Heart right ventricle (tissue), 16 donors: Measurements from ENCODE around the gene FTCDNL1. TPM values are rescaled to one million over a fixed set of nuclear protein-coding genes. Genes with fewer than 3 reads are reported as not detected.

ENCODE experiments used
- ATAC-seq, 8 donors: fragments of 200-7000 bp; cut with Tn5 transposase; one replicate each; pipeline ENCODE4 v1.9.1; 2020; ENCODE audit warnings: mild to moderate bottlenecking in 8 of 8, moderate library complexity in 8 of 8, moderate number of reproducible peaks in 1 of 8
- DNase-seq, 2 donors: peaks; one replicate each; pipeline ENCODE4 v3.0.0-alpha.2; 2020
- H3K27ac ChIP-seq, 10 donors: fragments of 200-600 bp; sonication (generic) in 2 of 10; one replicate each; pipeline versions ENCODE4 v1.5.0 to v1.8.0; 2020 to 2022; ENCODE audit warnings: mild to moderate bottlenecking in 3 of 10
- H3K27me3 ChIP-seq, 7 donors: fragments of 200-600 bp; one replicate each; pipeline ENCODE4 v1.8.0; 2021 to 2022; ENCODE audit warnings: mild to moderate bottlenecking in 2 of 7
- H3K36me3 ChIP-seq, 9 donors: fragments of 200-600 bp; sonication (generic) in 1 of 9; one replicate each; pipeline versions ENCODE4 v1.5.0 to v1.8.0; 2020 to 2022; ENCODE audit warnings: mild to moderate bottlenecking in 2 of 9
- H3K4me1 ChIP-seq, 9 donors: fragments of 200-600 bp; sonication (generic) in 1 of 9; one replicate each; pipeline versions ENCODE4 v1.5.0 to v1.8.0; 2020 to 2022; ENCODE audit warnings: mild to moderate bottlenecking in 4 of 9
- H3K4me3 ChIP-seq, 10 donors: fragments of 200-600 bp; sonication (generic) in 2 of 10; one replicate each; pipeline versions ENCODE4 v1.5.0 to v1.8.0; 2020 to 2022; ENCODE audit warnings: mild to moderate bottlenecking in 7 of 10, moderate library complexity in 2 of 10
- H3K9me3 ChIP-seq, 11 donors: fragments of 200-600 bp in 10 of 11; sonication (generic) in 2 of 11; one replicate each; pipeline versions ENCODE4 v1.5.0 to v1.8.0; 2013 to 2022; ENCODE audit warnings: mild to moderate bottlenecking in 2 of 11, control low read depth in 1 of 11, moderate library complexity in 1 of 11
- CTCF ChIP-seq, 9 donors: fragments of 200-600 bp; sonication (generic) in 2 of 9; IDR thresholded peaks; one replicate each; pipeline versions ENCODE4 v1.5.0 to v1.8.0; 2021 to 2022; ENCODE audit warnings: antibody characterized with exemption in 9 of 9, mild to moderate bottlenecking in 5 of 9, moderate library complexity in 1 of 9
- WGBS, 2 donors: extraction: QIAGEN DNeasy Blood & Tissue Kit; methylation state at CpG; one replicate each; pipeline ENCODE4 v1.1.7; 2013; ENCODE audit warnings: inconsistent platforms in 1 of 2; 5-methylcytosine and 5-hydroxymethylcytosine counted together
- intact Hi-C, 10 donors: fragments of 100-400 bp; cut with DNase I; formaldehyde crosslinking; loops; one replicate each; pipeline versions ENCODE4 v1.11.1 to v1.14.2; 2022
- polyA plus RNA-seq, 2 donors: library from polyadenylated mRNA; stranded (reverse); fragments of 200-250 nt; gene quantifications; one replicate each; pipeline ENCODE4 v1.2.3, GENCODE V29; 2013
- total RNA-seq, 10 donors: library from RNA; stranded (reverse); fragmentation: NEBNext Ultra II Directional in 3 of 10; extraction: Animal tissue kit (Norgen Biotek cat#: 25700) in 3 of 10; gene quantifications; one replicate each; pipeline versions ENCODE4 v1.2.1 to v1.2.4, GENCODE V29; 2021 to 2023
- donor health status: Arrhythmogenic right ventricular cardiomyopathy.
- donor health status: ischemic (EF 13 %, LVEDD 7.1; RV severe dilation, severe dysfunction).
- donor health status: healthy with polysubstance abuse.
- donor health status: DM: no; HTN: yes; CAD: no.
- donor health status: DM: no; HTN: no; CAD: no.
- donor health status: ischemic (EF 25% LVEDD 6.9; RV normal size, moderate dysfunction).
- donor health status: ischemic (EF 25% LVEDD 5.7; RV mildly dilated, moderate dysfunction).
- donor health status: healthy.
- donor health status: DM: yes; HTN: yes; CAD: no.
- donor health status: Ischemic cardiomyopathy.
- donor health status: ischemic (EF 35%, LVEDD 5.7; RV mildly dilated, moderate dysfunction).
- donor health status: nonischemic (EF 11% LVEDD 7.7; RV severe dilation, severe dysfunction).
- donor health status: DM: yes; HTN: yes; CAD: no.
- donor health status: PGD.
- donor health status: ischemic (EF 29% LVEDD 5.4; RV normal size, mild dysfunction).
- donor health status: nonischemic (EF 23%, LVEDD 6.1; RV moderate dilation, normal function).

The FTCDNL1 gene
- total and polyA plus RNA-seq, 12 donors, result 0.44 to 7.1 (median 4.3) TPM

- ATAC-seq, result no peak
- intact Hi-C loops, result no loop called here
- H3K36me3 ChIP-seq, result no peaks in the 10 kb centered on the region
- no peak for DNase-seq
- peaks cover 0 to 9% (median 0%) of the 10 kb centered on the region in 11 donors for H3K9me3 ChIP-seq
- no peaks in the 10 kb centered on the region for H3K27me3 ChIP-seq
- H3K4me1 ChIP-seq, result no peaks in the 10 kb centered on the region
- H3K27ac ChIP-seq, result no peak overlapping the region
- TF ChIP-seq CTCF (IDR thresholded peaks at IDR 0.05), result no peak
- no peak overlapping the region for H3K4me3 ChIP-seq
These were observed 31.7 kb upstream of the FTCDNL1 start for GRCh38 chr2:199882667-199883066.

- no peak overlapping the region for H3K27ac ChIP-seq
- no peaks in the 10 kb centered on the region for H3K4me1 ChIP-seq
- intact Hi-C loops, result no loop called here
- DNase-seq (no peak), ATAC-seq (no peak)
- H3K36me3 ChIP-seq, result no peaks in the 10 kb centered on the region
- no peak overlapping the region for H3K4me3 ChIP-seq
- peaks cover 0 to 21% (median 12%) of the 10 kb centered on the region in 11 donors for H3K9me3 ChIP-seq
- WGBS, 2 donors, result 78 to 80% methylated on average over 1 of the region's 1 CpG
- TF ChIP-seq CTCF (IDR thresholded peaks at IDR 0.05), result no peak
- peaks cover 0 to 7% (median 0%) of the 10 kb centered on the region in 7 donors for H3K27me3 ChIP-seq
These were observed 24.4 kb upstream of the FTCDNL1 start for GRCh38 chr2:199875400-199875799.

- Histone ChIP-seq H3K4me3 (no peak overlapping the region), H3K9me3 (peaks cover 0 to 21% (median 12%) of the 10 kb centered on the region in 11 donors), H3K27ac (no peak overlapping the region), H3K36me3 (no peaks in the 10 kb centered on the region), H3K4me1 (no peaks in the 10 kb centered on the region), H3K27me3 (peaks cover 0 to 13% (median 0%) of the 10 kb centered on the region in 7 donors)
- no peak for ATAC-seq
- WGBS, 2 donors, result 88 to 96% methylated on average over 1 of the region's 1 CpG
- intact Hi-C loops, result no loop called here
- DNase-seq, result no peak
- no peak for TF ChIP-seq CTCF (IDR thresholded peaks at IDR 0.05)
These were observed 23.2 kb upstream of the FTCDNL1 start for GRCh38 chr2:199874209-199874608.

GRCh38 chr2:199870581-199870980 is 19.6 kb upstream of the FTCDNL1 start:
- no peaks in the 10 kb centered on the region for H3K36me3 ChIP-seq
- ATAC-seq (no peak), DNase-seq (no peak)
- intact Hi-C loops, result no loop called here
- H3K4me1 ChIP-seq, result no peaks in the 10 kb centered on the region
- TF ChIP-seq CTCF (IDR thresholded peaks at IDR 0.05), result no peak
- H3K9me3 ChIP-seq, result peaks cover 0 to 21% (median 12%) of the 10 kb centered on the region in 11 donors
- peaks cover 0 to 11% (median 0%) of the 10 kb centered on the region in 7 donors for H3K27me3 ChIP-seq
- H3K27ac ChIP-seq, result no peak overlapping the region
- 45 to 66% methylated on average over 1 of the region's 1 CpG for WGBS, 2 donors
- H3K4me3 ChIP-seq, result no peak overlapping the region
